Fibroblast of skin of back (primary cell): ENCODE results near the gene SETD2.

Experiments
- DNase-seq: peaks from one replicate; pipeline ENCODE4 v3.0.0-alpha.2; 2013

Gene SETD2

GRCh38 chr3:46997453-46998091 lies 166.3 kb downstream of the SETD2 start:
- no peak for DNase-seq

DNA sequence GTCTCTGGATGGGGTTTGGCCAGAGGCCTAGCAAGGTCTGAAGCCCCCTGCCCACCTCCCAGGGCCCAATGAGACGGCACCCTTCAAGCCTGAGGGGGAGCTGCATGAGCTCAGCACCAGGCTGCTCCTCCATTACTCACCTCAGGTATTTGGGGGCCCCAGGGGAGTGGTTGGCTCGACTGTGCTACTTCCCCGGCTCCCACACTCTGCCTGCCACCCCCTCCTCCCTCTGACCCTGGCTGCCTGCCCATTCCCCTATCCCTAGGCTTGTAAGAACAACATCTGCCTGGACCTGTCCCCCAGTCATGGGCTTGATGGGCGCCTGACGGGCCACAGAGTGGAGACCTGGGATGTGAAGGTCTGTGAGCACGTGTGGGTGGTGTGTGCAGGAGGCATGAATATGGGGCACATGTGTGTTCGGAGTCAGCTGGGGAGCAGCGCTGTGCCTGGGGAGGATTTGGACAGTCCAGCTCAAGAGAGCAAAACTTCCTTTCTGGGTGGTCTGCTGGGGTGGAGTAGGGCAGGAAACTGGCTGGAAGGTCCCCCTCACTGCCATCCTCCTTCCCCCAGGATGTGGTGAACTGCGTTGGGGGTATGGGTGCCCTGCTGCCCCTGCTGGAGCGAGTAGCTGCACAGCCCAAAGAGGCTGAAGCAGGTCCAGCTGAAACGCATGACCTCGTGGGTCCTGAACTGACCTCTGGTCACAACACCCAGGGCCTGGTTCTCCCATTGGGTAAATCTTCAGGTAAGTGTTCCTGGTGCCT lies 167.0 kb downstream of the SETD2 start:
- no peak for DNase-seq

GRCh38 chr3:46995901-46996562 lies 167.9 kb downstream of the SETD2 start:
- no peak for DNase-seq

GRCh38 chr3:46994801-46995731 lies 168.8 kb downstream of the SETD2 start:
- DNase-seq = no peak

DNA sequence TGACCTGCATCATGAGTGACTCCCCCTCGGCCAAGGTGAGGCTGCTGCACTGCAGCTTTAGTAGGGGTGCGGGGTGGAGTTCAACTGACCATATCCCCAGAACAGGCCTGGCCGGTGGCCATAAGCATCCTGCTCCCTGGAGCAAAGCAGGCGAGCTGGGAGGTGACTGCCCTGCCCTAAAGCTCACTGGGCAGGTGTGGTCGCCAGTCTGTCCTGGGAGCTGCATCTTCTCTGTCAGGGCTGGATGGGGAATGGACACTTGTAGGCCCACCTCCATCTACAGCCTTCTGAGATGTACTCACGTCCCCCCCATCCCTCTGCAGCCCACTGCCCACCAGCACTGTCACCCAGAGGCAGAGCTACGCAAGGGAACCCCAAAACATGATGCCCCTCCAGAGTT lies 169.9 kb downstream of the SETD2 start:
- DNase-seq = no peak

GRCh38 chr3:46993292-46993691 lies 170.6 kb downstream of the SETD2 start:
- no peak for DNase-seq

DNA sequence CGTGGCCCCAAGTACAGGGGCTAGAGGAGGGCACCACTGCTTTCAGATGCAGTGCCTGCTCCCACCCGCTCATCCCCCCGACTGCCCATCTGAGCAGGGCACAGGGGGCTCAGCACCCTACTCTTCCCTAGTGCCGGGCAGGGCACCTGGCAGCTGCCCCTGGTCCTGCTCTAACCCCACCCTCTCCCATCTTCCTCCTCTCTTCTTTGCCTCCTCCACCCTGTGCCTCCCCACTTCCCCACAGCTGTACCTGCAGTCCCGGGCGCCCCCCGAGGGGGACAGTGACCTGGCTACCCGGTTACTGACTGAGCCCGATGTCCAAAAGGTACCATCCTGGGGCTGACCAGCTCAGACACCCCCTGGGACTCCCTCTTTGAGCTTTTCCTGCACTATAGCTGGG lies 171.7 kb downstream of the SETD2 start:
- DNase-seq = no peak

DNA sequence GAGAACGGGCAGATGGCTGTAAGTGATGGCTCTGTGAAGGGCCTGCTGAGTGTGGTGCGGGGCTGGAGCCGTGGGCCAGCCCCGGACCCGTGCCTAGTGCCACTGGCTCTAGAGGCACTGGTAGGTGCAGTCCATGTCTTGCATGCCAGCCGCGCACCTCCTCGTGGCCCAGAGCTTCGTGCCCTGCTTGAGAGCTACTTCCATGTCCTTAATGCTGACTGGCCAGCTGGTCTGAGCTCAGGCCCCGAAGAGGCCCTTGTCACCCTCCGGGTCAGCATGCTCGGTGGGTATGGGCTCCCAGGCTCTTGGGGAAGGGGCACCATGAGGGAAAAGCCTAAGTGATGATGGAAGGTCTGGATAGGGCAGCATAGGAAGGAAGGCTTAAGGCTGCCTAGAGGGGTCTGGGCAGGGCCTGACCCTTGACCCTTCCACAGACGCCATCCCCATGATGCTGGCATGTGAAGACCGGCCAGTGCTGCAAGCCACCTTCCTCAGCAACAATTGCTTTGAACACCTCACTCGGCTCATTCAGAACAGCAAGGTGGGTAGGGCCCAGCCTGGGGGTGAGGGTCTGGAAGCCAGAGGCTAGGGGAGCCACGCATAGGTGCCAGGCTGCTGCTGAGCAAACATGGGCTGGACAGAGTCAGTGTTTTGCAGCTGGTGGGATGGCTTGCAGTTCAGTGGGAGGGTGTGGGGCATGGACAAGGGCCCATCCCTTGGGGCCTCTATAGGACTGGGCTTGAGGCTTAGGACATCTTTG lies 172.3 kb downstream of the SETD2 start:
- DNase-seq = no peak

- DNase-seq = no peak
These were observed 173.1 kb downstream of the SETD2 start for GRCh38 chr3:46990573-46991374.

DNA sequence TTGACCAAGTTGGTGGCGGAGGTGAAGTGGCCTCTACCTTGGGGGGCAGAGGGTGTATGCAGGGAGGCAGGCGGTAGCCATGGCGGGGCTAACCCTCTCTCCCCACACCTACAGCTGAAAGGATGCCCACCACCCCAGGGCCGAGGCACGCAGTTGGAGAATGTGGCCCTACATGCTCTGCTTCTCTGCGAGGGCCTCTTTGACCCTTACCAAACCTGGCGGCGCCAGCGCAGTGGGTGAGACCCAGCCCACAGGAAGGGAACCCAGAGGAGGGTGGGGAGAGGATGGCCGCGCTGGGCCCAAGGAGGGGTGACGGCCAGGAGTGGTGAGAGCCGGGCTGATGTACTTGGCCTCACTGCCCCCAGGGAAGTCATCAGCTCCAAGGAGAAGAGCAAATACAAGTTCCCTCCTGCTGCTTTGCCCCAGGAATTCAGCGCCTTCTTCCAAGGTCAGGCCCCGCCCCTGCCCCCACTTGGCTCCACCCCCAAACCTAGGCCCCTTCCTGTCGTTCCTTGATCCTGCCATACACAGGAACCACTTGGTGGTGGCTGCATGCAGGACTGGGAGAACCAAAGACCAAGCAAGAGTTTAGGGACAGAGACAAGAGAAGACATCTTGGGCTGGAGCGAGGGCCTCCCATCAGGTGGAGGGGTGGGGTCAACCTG lies 174.6 kb downstream of the SETD2 start:
- DNase-seq = no peak

DNA sequence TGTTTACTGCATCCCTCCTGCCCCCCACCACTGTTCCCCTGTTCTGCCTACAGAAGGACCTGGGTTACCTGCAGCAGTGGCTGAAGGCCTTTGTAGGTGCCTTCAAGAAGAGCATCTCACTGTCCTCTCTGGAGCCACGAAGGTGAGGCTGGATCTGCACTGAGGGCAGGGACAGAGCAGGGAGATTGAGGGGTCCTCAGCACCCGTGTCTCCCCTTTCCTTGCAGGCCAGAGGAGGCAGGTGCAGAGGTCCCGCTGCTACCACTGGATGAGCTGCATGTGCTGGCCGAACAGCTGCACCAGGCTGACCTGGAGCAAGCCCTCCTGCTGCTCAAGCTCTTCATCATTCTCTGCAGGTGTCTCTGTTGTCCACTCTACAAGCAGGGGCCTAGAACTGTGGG lies 175.3 kb downstream of the SETD2 start:
- no peak for DNase-seq

GRCh38 chr3:46987743-46988401 lies 176.0 kb downstream of the SETD2 start:
- DNase-seq = peak; percentile 19

DNA sequence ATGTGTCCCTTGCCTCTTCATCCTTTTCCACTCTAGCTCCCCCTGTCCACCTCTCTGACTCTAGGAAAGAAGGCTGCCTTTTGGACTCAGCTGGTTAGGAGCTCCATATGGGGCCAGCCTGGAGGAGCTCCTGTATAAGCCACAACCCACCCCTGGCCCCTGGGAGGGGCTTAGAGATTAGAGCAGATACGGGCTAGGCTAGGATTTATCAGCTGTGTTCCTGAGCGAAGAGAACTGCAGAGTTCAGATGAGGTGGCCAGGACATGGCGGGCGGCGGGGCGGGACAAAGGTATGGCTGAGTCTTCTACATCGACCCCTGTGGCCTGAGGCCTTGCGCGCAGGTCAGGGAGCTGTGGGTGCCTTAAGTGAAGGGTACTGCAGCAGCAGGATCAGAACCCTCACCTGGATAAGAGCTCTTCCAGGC lies 176.6 kb downstream of the SETD2 start:
- DNase-seq = no peak

DNA sequence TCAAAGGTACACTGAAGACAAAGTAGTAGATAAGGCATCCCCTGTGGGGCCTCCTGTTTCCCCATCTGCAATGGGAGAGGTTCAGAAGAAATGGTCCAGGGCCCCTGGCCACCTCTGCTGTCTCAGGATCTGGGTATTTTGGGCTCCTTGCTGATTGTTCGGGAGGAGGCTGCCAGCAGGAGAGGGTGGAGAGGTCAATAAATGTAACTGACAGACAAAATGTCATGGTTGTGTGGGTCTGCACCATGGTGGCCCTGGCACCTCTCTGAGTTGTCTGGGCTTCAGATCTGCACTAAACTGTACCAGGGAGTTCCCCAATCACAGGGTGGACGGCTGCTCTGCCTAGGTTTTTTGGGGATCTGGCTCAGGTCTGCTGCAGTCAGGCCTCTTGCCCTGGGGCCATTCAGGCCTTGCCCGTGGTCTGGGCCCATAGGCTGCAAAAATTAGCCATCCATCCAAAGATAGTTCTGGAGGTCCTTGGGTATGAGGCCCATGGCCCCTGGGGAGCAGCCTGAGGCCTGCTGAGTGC lies 177.1 kb downstream of the SETD2 start:
- DNase-seq = no peak

- no peak for DNase-seq
These were observed 177.7 kb downstream of the SETD2 start for GRCh38 chr3:46986055-46986730.

- DNase-seq = no peak
These were observed 178.3 kb downstream of the SETD2 start for GRCh38 chr3:46985588-46985987.

DNA sequence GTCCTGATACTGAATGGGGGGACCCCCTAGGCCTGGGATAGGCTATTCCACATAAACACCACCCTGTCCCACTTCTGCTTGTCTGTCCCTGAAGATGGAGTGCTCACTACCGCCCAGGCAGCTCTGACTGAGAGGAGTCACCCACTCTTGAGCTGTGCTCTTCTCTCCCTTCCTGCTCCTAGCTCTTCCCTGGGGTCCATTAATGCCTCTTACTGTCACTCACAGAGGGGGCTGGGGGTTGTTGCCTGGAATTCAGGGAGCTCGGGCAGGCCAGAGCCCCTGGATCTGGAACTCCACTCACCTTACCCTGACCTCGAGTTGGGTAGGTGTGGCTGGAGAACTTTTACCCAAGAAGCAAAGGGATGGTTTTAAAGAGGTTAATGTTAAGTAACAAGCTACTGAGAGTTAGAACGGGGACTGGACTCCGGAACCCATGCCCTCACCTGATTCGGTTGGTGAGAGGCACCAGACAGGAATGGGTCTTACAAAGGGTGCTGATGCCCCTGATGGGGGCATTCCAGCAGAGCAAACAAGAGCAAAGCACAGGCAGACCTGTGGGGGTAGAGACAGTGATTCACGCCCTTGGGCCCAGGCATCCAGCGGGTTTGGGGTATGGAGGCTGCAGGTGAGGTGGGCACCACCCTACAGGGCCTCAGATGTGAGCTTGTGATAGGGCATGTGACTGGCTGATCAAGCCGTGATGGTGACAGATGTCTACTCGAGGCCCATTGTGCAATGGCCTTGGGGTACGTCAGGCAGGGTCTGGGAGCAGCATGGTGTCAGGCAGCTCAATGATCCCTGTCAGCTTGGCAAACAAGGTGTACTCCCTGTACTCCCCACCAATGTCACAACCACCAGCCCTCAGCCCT lies 179.1 kb downstream of the SETD2 start:
- DNase-seq = no peak

DNA sequence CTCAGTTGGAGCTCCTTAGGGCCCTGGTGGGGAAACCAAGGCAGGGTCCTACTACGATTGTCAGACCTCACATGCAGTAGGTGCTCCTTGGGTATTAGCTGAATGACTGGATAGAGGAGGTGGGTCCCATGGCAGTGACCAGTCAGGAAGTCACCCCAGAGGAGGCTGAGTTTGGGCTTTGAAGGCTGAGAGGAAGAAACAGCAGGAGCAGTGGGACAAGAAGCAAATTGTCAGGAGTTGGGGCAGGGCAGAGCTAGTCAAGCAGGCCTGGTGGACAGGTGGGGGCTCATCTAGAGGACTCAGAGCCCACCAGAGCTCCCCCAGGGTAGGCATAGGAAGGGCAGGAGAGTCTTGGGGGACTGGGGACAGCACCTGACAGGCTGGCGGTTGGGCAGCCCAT lies 181.4 kb downstream of the SETD2 start:
- DNase-seq = no peak
